GM18508 (cell line): Measurements from ENCODE around the gene CARD10.
"Not testable (repeated sequence)": the region's sequence is repeated elsewhere in the genome, so short reads cannot be mapped to it uniquely, and the experiment has no call there.

Source experiments
- ATAC-seq: cut with Tn5 transposase; IDR thresholded peaks from one replicate; pipeline ENCODE4 v1.9.1; 2021; ENCODE audit warnings: moderate number of reproducible peaks; ENCODE audit not compliant: insufficient read depth, unreplicated experiment

Gene CARD10

DNA sequence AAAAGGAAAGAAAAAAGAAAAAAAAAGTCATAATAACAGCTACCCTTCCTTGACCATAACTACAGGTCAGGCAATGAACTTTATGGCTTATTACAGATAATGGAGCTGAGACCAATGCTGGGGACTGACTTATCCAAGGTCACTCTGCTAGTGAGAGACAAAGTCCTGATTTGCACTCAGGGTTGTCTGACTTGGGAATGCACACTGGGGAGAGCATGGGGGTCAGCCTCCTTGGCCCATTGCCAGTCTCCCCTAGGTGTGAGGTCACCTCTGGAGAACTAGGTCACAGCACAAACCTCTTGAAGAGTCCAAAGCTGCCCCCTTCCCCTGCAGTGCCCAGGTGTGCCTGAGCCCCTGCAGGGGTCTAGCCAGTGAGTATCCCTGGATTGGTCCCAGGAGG lies 35.8 kb upstream of the CARD10 start:
- no peak for ATAC-seq

DNA sequence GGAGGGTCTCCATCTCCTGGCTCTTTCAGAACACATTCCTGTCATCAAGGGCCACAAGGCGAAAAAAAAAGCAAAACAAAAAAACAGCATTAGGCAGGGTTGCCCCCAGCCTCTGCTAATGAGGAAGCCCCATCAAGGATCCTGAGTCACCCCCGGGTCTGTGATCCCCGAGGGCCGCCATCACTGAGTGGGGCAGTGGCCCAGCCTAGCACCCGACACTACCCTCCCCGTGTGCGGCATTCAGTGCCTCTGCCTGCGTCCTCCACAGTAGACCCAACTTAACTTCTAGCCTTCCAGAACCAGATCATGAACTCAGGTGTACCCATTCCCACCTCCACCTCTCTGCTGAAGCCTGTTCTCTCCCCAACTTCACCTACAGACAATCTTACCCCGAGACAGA lies 34.5 kb upstream of the CARD10 start:
- ATAC-seq: no peak

DNA sequence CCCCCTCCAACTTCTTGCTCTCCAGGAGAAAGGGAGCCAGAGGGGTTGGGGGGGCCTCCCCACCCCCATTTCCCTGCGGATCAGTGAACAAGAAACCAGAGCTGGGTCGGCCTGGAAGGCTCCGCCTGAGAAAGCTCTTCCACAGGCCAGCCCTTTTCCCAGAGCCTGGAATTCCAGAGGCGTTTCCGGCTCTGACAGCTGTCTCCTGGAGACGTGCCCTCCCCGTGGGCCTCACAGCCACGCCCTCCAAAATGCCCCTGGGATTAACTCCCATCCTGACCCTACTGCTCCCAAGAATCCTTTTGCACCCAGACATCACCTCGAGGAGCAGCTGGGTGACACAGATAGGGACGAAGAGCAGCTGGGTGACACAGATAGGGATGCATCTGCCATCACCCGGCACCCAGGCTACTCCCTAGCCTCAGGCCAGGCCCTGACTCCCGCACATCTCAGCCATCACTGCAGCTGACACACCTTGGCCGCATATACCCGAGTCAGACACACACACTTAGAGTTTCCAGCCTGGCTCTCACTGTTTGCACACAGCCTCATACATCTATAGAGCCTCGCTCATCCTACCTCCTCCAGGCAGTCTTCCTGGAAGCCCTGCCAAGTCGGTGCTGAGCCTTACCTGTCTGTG lies 33.4 kb upstream of the CARD10 start:
- no peak for ATAC-seq

DNA sequence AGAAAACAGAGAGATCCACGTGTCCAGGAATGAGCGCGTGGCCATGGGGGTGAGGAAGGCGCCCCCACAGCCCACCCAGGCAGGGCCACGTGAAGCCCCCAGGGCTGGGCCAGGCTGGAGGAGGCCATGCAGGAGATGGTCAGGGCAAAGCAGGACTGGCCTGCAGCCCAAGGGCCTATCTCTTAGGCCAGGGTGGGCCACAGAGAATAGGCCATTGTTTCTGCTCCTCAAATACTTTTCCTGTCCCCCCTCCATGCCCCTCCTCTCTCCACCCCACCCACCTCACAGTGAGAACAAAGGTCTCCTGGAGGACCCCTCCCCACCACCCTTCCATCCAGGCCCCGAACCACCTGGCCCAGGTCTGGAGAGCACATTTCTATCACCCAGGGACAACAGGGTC lies 32.8 kb upstream of the CARD10 start:
- no peak for ATAC-seq

DNA sequence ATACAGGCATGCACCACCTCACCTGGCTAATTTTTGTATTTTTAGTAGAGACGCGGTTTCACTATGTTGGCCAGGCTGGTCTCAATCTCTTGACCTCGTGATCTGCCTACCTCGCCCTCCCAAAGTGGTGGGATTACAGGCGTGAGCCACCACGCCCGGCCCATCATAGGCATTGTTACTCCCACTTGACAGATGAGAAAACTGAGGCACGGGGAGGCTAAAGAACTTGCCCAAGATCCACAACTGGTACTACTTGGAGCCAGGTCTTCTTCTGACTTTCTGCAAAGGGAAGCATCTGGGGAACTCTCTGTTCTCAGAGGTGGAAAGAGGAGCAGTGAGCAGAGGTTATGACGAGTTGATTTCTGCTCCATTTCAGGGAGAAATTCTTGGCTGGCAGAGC lies 31.7 kb upstream of the CARD10 start:
- ATAC-seq: not testable (repeated sequence)

DNA sequence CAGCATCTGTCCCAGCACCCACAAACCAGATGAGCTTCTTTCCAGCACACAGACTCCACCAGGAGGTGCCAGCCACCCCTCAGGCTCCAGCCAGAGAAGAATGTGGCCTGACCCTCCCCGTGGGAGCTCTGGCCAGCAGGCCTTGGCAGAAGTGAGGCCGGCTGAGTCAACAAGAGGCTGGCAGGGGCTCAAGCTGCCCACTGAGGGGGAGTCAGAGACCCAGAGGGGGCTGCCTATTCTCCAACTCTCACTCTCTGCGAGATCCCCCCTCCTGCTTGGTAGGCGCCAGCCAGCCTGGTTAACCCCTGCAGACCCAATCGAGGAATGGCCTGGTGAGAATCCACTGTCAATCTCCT lies 30.5 kb upstream of the CARD10 start:
- ATAC-seq: no peak

DNA sequence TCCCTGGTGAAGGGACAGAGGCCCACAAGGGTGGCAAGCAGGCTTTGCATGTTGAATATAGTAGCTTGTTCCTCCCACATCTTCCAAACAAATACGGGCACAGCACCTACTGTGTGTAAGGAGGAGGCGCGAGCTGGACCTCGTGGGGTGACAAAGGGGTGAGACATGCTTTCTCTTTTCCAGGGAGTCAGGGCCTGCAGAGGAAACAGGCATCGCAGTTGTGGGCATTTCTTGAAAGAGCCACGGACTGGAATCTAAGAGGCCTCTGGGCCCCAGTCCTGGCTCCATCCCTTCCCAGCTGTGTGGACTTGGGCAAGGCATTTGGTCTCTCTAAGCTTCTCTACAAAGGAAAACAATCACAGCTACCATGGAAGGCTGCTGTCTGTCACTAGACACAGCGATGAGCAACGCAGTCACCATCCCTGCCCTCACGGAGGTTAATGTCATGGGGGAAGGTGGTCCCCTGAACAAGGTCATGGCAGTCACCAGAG lies 28.1 kb upstream of the CARD10 start:
- no peak for ATAC-seq

DNA sequence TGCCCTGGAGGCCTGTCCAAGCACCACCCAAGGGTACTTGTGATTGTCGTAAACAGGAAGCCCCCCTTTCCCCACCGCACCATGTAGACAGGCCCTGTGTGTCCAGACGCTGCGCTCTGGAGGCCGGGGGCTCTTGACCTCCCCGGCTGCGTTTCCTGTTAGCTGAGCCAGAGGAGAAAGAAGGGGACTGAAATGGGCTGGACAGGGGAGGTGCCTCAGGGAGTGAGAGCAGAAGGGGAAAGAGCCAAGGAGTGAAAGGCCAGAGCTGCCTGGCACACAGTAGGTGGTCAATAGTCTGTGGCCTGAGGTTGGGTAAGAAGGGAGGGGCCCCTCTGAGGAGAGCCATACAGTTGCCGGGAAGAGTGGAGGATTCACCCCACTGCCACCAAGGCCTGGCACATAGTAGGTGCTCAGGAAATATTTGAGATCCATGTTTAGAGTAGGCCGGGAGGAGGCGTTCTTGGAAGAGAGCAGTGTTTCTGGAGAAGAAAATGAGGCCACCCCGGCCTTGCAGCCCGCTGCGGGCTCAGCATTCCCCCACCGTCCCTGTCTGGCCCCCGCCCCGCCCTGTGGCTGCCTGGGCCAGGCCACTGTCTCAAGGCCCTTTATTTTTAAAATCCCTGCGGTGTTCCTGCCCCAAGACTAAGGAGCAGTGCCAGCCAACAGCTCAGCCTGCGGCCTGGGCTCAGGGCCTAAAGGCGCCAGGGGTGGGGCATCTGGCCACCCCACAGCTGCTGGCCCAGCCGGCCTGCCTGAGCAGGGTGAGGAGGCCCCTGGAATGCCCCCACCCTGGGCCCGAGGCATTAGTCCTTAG lies 27.4 kb upstream of the CARD10 start:
- no peak for ATAC-seq

DNA sequence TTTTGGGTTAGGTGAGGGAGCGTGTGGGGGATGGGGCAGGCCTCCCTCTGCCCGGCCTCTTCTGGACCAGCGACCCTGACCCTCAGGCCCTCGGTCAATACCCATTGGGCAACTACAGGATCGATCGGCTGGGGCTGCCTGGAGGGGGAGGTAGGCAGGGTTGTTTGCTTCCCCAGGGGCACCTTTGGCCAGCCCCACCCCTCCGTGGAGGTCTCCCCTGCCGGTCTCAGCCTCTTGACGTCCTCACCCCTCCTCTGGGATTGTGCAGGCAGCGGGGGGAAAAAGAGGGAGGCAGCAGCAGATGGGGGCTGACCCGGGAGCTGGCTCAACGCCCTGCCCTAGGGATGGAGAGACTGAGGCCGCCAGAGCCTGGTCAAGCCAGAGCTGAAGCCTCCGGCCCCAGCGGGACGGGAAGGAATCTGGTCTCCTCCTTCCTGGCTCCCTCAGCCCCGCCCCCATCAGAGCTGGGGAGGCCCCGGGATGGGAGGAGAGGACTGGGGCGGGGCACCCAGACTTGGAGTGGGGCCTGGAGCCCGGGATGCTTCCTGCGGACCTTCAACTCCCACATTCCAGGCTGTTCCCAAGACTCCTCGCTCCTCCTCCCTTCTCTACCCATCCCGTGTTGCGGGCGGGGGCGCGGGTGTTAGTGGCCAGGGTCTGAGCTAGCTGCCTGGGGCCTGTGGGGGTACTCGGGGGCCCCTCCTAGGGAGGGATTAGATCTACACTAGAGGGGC lies 26.7 kb upstream of the CARD10 start:
- no peak for ATAC-seq

DNA sequence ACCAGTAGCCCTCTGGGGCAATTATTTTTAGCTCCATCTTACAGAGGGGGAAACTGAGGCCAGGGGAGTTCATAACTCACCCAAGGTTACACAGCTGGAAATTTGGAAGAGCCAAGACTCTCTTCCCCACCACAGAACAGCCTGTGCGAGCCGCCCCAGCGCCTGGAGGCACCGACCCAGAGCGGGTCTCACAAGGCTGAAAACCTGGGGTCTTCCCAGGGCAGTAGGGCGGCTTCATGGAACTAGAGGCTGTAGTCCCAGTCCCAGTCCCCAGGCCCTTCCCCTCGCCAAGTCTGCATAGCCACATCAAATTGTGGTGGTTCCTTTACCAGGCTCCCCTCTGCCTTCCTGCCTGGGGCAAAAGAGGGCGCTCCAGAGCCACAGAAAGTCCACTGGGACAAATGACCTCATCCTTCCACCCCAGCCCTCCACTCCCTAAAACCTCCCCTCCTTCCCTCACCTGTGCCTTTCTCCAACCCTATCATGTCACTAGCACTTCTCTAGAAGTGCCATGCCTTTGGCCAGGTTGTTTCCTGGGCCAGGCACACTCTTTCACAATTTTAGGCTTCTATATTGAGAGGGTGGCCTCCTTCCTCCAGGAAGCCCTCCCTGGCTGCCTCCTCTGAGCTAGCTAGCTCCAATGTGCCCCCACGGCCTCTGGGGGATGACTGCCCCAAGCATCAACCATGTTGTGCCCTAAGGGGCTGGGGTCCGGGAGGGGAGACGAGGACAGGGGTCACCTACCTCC lies 25.9 kb upstream of the CARD10 start:
- no peak for ATAC-seq

DNA sequence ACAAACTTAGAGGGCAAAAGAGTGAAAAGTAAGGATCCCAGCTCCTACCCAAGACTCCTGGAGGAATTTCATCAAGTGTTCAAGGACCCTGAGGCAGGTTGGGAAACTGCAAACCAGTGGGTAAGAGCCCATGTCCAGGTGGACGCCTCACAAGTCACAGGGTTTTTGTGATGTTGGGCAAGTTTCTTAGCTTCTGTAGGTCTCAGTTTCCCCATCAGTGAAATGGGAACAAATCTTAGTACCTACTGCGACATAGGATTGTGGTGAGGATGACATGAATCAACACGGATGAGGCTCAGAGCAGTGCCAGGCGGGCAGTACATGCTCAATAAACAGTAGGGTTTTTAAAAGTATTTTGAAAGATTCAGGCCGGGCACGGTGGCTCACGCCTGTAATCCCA lies 23.7 kb upstream of the CARD10 start:
- no peak for ATAC-seq

DNA sequence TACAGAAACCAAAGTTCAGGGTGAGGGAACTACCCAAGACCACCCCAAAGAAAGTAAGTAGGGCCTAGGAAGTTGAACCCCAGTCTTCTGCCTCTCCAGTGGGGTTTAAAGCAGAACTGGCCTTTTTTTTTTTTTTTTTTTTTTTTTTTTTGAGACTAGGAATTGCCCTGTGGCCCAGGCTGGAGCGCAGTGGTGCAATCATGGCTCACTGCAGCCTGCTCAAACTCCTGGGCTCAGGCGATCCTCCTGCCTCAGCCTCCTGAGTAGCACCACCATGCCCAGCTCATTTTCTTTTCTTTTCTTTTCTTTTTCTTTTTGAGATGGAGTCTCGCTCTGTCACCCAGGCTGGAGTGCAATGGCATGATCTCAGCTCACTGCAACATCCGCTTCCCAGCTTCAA lies 23.2 kb upstream of the CARD10 start:
- not testable (repeated sequence) for ATAC-seq

DNA sequence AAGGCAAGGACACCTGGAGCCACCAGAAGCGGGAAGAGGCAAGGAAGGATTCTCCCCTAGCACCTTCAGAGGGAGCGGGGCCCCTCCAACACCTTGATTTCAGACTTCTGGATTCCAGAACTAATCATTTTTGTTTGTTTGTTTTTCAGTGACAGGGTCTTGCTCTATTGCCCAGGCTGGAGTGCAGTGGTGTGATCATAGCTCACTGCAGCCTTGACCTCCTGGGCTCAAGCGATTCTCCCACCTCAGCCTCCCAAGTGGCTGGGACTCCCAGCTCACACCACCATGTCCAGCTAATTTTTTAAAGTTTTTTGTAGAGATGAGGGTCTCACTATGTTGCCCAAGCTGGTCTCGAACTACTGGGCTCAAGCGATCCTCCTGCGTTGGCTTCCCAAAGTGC lies 20.6 kb upstream of the CARD10 start:
- not testable (repeated sequence) for ATAC-seq

DNA sequence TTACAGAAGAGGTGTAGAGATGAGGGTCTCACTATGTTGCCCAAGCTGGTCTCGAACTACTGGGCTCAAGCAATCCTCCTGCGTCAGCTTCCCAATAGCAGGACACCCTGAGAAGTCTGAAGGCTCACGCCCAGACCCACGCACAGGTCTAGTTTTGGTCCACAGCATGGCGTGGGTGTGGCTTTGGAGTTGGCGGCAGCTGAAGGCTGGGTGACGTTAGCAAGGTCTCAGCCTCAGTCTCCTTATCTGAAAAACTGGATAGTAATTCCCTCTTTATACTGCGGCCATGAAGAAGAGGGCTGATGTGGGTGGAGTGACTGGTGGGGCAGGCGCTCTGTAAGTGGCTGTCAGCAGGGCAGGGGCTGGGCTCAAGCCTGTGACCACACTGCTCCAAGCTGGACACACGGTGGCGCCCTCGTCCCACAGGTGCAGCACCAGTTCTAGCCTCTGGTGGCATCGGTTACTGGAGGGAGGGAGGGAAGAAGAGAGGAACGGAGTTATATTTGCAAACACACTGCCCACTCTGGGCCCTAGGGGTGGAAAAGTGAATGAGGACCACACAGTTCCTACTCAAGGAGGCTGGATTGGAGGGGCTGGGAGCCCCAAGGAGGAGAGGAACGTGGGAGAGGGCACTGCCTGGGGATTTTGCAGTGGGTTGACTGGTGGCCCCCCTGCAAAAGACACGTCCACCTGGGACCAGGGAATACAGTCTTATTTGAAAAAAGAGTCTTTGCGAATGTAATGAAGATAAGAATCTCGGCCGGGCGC lies 19.6 kb upstream of the CARD10 start:
- ATAC-seq: no peak

DNA sequence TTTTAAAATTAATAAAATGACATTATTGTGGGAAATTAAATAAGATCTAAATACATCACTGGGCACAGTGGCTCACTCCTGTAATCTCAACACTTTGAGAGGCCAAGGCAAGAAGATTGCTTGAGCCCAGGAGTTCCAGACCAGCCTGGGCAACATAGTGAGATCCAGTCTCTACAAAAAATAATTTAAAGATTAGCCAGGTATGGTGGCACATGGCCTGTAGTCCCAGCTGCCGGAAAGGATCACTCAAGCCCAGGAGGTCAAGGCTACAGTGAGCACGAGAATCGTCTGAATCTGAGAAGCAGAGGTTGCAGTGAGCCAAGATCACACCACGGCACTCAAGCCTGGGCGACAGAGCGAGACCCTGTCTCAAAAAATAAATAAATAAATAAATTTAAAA lies 15.9 kb upstream of the CARD10 start:
- ATAC-seq: no peak

DNA sequence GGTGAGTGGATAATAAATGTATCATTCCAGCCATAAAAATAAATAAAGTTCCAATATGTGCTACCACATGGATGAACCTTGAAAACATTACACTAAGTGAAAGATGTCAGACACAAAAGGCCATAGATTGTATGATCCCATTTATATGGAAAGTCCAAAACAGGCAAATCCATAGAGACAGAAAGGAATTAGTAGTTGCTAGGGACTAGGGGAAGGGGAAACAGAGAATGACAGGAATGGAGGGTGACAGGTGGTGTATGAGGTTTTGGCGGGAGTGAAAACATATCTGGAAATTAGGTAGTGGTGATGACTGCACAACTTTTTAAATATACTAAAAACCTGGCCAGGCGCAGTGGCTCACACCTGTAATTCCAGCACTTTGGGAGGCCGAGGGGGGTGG lies 15.2 kb upstream of the CARD10 start:
- ATAC-seq: no peak

DNA sequence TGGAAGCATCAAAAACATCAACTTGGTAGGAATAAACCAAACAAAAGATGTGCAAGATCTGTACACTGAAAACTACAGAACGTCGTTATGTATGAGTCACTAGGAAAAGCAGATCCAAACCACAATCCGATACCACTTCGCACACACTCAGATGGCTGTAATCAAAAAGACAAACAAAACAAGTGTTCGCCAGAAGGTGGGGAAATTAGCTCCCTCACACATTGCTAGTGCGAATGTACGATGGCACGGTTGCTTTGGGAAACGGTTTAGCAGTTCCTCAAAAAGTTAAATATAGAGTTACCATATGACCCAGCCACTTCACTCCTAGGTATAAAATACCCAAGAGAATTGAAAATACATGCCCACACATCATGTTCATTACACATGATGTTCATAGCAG lies 14.8 kb upstream of the CARD10 start:
- ATAC-seq: no peak

DNA sequence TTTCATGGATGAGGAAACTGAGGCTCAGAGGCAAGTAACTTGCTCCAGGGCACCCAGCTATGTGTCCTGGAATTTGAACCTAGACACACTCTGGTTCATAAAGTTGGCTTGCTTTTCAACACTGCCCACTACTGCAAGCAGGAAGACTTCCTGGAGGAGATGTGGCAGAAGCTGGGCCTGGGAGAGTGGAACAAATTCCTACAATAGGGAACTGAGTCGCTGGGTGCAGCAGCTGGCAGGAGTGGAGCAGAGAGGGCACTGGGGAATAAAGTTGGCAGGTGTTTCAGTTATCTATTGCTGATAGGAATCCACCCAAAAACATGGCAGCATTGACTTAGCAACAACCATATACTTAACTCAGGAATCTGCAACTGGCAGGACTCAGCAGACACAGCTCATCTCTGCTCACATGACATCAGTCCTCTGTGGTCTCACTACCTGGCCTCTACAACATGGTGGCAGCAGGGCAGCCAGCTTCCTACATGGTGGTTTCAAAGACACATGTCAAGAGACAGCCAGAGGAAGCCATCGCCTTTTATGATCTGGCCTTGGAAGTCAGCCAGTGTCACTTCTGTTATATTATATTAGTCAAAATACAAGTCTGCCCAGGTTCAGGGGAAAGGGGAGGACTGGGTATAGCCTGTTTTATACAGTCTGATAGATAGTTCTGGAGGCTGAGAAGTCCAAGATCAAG lies 10.6 kb upstream of the CARD10 start:
- ATAC-seq: no peak

DNA sequence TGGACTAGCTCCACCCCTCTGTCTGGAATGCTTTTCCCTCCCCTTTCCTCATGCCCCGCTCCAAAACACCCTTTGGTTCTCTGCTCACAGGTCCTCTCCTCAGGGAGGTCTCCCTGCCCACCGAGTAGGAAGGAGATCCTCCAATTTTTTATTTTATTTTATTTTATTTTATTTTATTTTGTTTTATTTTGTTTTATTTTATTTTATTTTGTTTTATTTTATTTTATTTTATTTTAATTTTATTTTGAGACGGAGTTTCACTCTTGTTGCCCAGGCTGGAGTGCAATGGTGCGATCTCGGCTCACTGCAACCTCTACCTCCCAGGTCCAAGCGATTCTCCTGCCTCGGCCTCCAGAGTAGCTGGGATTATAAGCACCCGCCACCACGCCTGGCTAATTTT lies 8.7 kb upstream of the CARD10 start:
- not testable (repeated sequence) for ATAC-seq
